ENCODE data around the gene DTX3.
"Not testable (repeated sequence)": the region's sequence is repeated elsewhere in the genome, so short reads cannot be mapped to it uniquely, and the experiment has no call there.

Gene DTX3

GRCh38 chr12:57640175-57641042 is 35.8 kb downstream of the DTX3 start:
- no peak for TF ChIP-seq CTCF (IDR thresholded peaks at IDR 0.05; ENCODE audit: unreplicated experiment in 3 of 3)
- peaks cover 52% of the 10 kb centered on the region for H3K27me3 Mint-ChIP-seq (ENCODE audit: low read depth)
- no peaks in the 10 kb centered on the region for H3K4me1 Mint-ChIP-seq
- H3K4me3 Mint-ChIP-seq, result no peak overlapping the region
- peaks cover 5% of the 10 kb centered on the region for H3K9me3 Mint-ChIP-seq
- H3K36me3 Mint-ChIP-seq (ENCODE audit: low read depth), result no peaks in the 10 kb centered on the region
- no peak overlapping the region for H3K27ac Mint-ChIP-seq

GRCh38 chr12:57641699-57642442 is 37.2 kb downstream of the DTX3 start:
- Mint-ChIP-seq H3K27me3 (ENCODE audit: low read depth) (peaks cover 48% of the 10 kb centered on the region), H3K9me3 (peaks cover 10% of the 10 kb centered on the region), H3K36me3 (ENCODE audit: low read depth) (no peaks in the 10 kb centered on the region), H3K27ac (no peak overlapping the region), H3K4me1 (no peaks in the 10 kb centered on the region), H3K4me3 (no peak overlapping the region)
- no peak for TF ChIP-seq CTCF (IDR thresholded peaks at IDR 0.05; ENCODE audit: unreplicated experiment in 3 of 3)

- H3K4me3 Mint-ChIP-seq, result not testable (repeated sequence)
These were observed 41.5 kb downstream of the DTX3 start for GRCh38 chr12:57645990-57646658.

GRCh38 chr12:57646659-57647049 is 42.0 kb downstream of the DTX3 start:
- not testable (repeated sequence) for H3K27ac Mint-ChIP-seq; H3K27me3 Mint-ChIP-seq (ENCODE audit: low read depth); H3K4me1 Mint-ChIP-seq; H3K9me3 Mint-ChIP-seq; H3K36me3 Mint-ChIP-seq (ENCODE audit: low read depth); H3K4me3 Mint-ChIP-seq

More at GRCh38 chr12:57645990-57646658, 41.5 kb downstream of the DTX3 start:
- H3K36me3 Mint-ChIP-seq (ENCODE audit: low read depth); H3K27ac Mint-ChIP-seq; H3K4me1 Mint-ChIP-seq; H3K9me3 Mint-ChIP-seq: not testable (repeated sequence)
- peaks cover 13% of the 10 kb centered on the region for H3K27me3 Mint-ChIP-seq (ENCODE audit: low read depth)

- peaks cover 22% of the 10 kb centered on the region for H3K9me3 Mint-ChIP-seq
- no peak overlapping the region for H3K4me3 Mint-ChIP-seq
- TF ChIP-seq CTCF (IDR thresholded peaks at IDR 0.05; ENCODE audit: unreplicated experiment in 3 of 3), result no peak
- peaks cover 5% of the 10 kb centered on the region for H3K27me3 Mint-ChIP-seq (ENCODE audit: low read depth)
- H3K27ac Mint-ChIP-seq, result no peak overlapping the region
- peaks cover 3% of the 10 kb centered on the region for H3K36me3 Mint-ChIP-seq (ENCODE audit: low read depth)
- H3K4me1 Mint-ChIP-seq, result no peaks in the 10 kb centered on the region
These were observed 49.4 kb downstream of the DTX3 start for GRCh38 chr12:57654042-57654441.

- Mint-ChIP-seq H3K27ac (no peak overlapping the region), H3K4me1 (no peaks in the 10 kb centered on the region), H3K9me3 (peaks cover 25% of the 10 kb centered on the region), H3K27me3 (ENCODE audit: low read depth) (peaks cover 5% of the 10 kb centered on the region), H3K36me3 (ENCODE audit: low read depth) (peaks cover 3% of the 10 kb centered on the region), H3K4me3 (no peak overlapping the region)
- TF ChIP-seq CTCF (IDR thresholded peaks at IDR 0.05; ENCODE audit: unreplicated experiment in 3 of 3), result no peak
These were observed 51.1 kb downstream of the DTX3 start for GRCh38 chr12:57655541-57656240.

GRCh38 chr12:57656408-57656807 is 51.8 kb downstream of the DTX3 start:
- not testable (repeated sequence) for H3K27me3 Mint-ChIP-seq (ENCODE audit: low read depth); H3K4me1 Mint-ChIP-seq; H3K4me3 Mint-ChIP-seq; H3K36me3 Mint-ChIP-seq (ENCODE audit: low read depth); H3K27ac Mint-ChIP-seq
- H3K9me3 Mint-ChIP-seq, result peaks cover 29% of the 10 kb centered on the region

All from nephron (organoid).